ENCODE measurements around the gene WDR44. TPM values are rescaled to one million over a fixed set of nuclear protein-coding genes. Genes with fewer than 3 reads are reported as not detected.
A peak's percentile ranks its signal among the peaks of the same experiment; 100 is the strongest.

WDR44 gene
- total and polyA plus RNA-seq, 4 donors: 8.4 to 21.2 (median 14.1) TPM

- WGBS, 2 donors: 3 to 21% methylated on average over 7 of the region's 7 CpGs
- Histone ChIP-seq H3K4me1 (ENCODE audit: control insufficient read depth in 1 of 2, insufficient read depth in 2 of 2, low read length in 2 of 2) (no peaks in the 10 kb centered on the region), H3K36me3 (ENCODE audit: control insufficient read depth in 1 of 2, insufficient read depth in 2 of 2, low read length in 1 of 2) (no peaks in the 10 kb centered on the region), H3K27me3 (ENCODE audit: control insufficient read depth in 1 of 2, insufficient read depth in 2 of 2, low read length in 1 of 2) (no peaks in the 10 kb centered on the region), H3K4me3 (ENCODE audit: low read length in 2 of 2) (peak overlapping the region; percentile 29 to 70), H3K27ac (ENCODE audit: low read depth in 1 of 2, low read length in 2 of 2) (no peak overlapping the region), H3K9me3 (ENCODE audit: control insufficient read depth, low read length) (no peaks in the 10 kb centered on the region)
- ATAC-seq (ENCODE audit: low FRiP score) (no peak), DNase-seq (no peak)
- intact Hi-C loops (cut with DNase I): loop anchor here in 1 of 2 donors (5.0 to 10.0 kb wide), 2 partner anchors 45 to 108 kb away; no protein-coding TSS in a partner anchor
Measured at GRCh38 chrX:118497180-118497818, 151.4 kb downstream of the WDR44 start.

GRCh38 chrX:118498351-118498750 is 152.4 kb downstream of the WDR44 start:
- H3K4me3 ChIP-seq (ENCODE audit: low read length in 2 of 2): no peak overlapping the region
- no peak for ATAC-seq (ENCODE audit: low FRiP score)
- no peak for DNase-seq
- H3K4me1 ChIP-seq (ENCODE audit: control insufficient read depth in 1 of 2, insufficient read depth in 2 of 2, low read length in 2 of 2): no peaks in the 10 kb centered on the region
- no peaks in the 10 kb centered on the region for H3K9me3 ChIP-seq (ENCODE audit: control insufficient read depth, low read length)
- no peaks in the 10 kb centered on the region for H3K36me3 ChIP-seq (ENCODE audit: control insufficient read depth in 1 of 2, insufficient read depth in 2 of 2, low read length in 1 of 2)
- intact Hi-C loops (cut with DNase I): loop anchor here in 1 of 2 donors (5.0 to 10.0 kb wide), 2 partner anchors 44 to 106 kb away; no protein-coding TSS in a partner anchor
- H3K27me3 ChIP-seq (ENCODE audit: control insufficient read depth in 1 of 2, insufficient read depth in 2 of 2, low read length in 1 of 2): no peaks in the 10 kb centered on the region
- 25 to 31% methylated on average over 3 of the region's 3 CpGs for WGBS, 2 donors
- H3K27ac ChIP-seq (ENCODE audit: low read depth in 1 of 2, low read length in 2 of 2): no peak overlapping the region

DNA sequence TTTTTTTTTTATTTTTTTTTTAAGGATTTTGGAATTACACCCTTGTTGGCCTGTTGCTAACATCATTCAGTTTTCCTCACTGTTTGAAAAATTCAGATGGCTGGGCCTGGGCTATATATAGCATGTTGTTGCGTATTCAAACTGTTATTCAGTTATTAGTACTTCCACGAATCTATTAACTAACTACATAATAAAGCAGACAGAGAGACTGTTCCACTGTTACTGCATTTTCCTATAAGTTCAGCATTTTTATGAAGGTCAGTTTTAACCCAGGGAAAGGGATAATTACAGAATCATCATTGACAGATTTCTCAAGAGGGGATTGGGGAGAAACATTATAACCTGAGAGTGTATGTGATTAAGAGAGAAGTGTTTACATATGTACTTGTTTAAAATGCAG is 152.8 kb downstream of the WDR44 start:
- H3K36me3 ChIP-seq (ENCODE audit: control insufficient read depth in 1 of 2, insufficient read depth in 2 of 2, low read length in 1 of 2): no peaks in the 10 kb centered on the region
- no peak overlapping the region for H3K27ac ChIP-seq (ENCODE audit: low read depth in 1 of 2, low read length in 2 of 2)
- ATAC-seq (ENCODE audit: low FRiP score): no peak
- peaks cover 0 to 2% of the 10 kb centered on the region in 2 donors for H3K4me1 ChIP-seq (ENCODE audit: control insufficient read depth in 1 of 2, insufficient read depth in 2 of 2, low read length in 2 of 2)
- no peaks in the 10 kb centered on the region for H3K9me3 ChIP-seq (ENCODE audit: control insufficient read depth, low read length)
- DNase-seq: no peak
- no peak overlapping the region for H3K4me3 ChIP-seq (ENCODE audit: low read length in 2 of 2)
- WGBS, 2 donors: 12 to 37% methylated on average over 2 of the region's 2 CpGs
- H3K27me3 ChIP-seq (ENCODE audit: control insufficient read depth in 1 of 2, insufficient read depth in 2 of 2, low read length in 1 of 2): no peaks in the 10 kb centered on the region
- intact Hi-C loops (cut with DNase I): loop anchor here in 1 of 2 donors (5.0 to 10.0 kb wide), 2 partner anchors 44 to 106 kb away; no protein-coding TSS in a partner anchor

GRCh38 chrX:118499295-118499694 is 153.4 kb downstream of the WDR44 start:
- no peaks in the 10 kb centered on the region for H3K27me3 ChIP-seq (ENCODE audit: control insufficient read depth in 1 of 2, insufficient read depth in 2 of 2, low read length in 1 of 2)
- intact Hi-C loops (cut with DNase I): loop anchor here in 1 of 2 donors (5.0 to 10.0 kb wide), 2 partner anchors 43 to 106 kb away; no protein-coding TSS in a partner anchor
- ATAC-seq (ENCODE audit: low FRiP score) (no peak), DNase-seq (no peak)
- H3K27ac ChIP-seq (ENCODE audit: low read depth in 1 of 2, low read length in 2 of 2): no peak overlapping the region
- WGBS, 2 donors: 35 to 41% methylated on average over 15 of the region's 15 CpGs
- no peaks in the 10 kb centered on the region for H3K9me3 ChIP-seq (ENCODE audit: control insufficient read depth, low read length)
- no peaks in the 10 kb centered on the region for H3K36me3 ChIP-seq (ENCODE audit: control insufficient read depth in 1 of 2, insufficient read depth in 2 of 2, low read length in 1 of 2)
- peaks cover 0 to 7% of the 10 kb centered on the region in 2 donors for H3K4me1 ChIP-seq (ENCODE audit: control insufficient read depth in 1 of 2, insufficient read depth in 2 of 2, low read length in 2 of 2)
- H3K4me3 ChIP-seq (ENCODE audit: low read length in 2 of 2): no peak overlapping the region

Small RNA genes within 50 kb of the gene (microRNA-seq; reads per million reads assigned to microRNA genes)
- gene MIR1277: 0 to 4.0 reads per million in 2 donors

Other genes starting within 250 kb of the WDR44 start
- 1 to 10 TPM; 4.6 to 6.8 TPM for gene KLHL13, start 229.3 kb upstream of the WDR44 start, total RNA-seq
- gene KLHL13, start 229.3 kb upstream of the WDR44 start, polyA plus RNA-seq: 1 to 10 TPM; 2.3 to 3.2 TPM
- 10 to 100 TPM; 44.6 to 59.8 TPM for gene DOCK11, start 149.7 kb downstream of the WDR44 start, total RNA-seq
- 10 to 100 TPM; 15.7 to 34.0 TPM for gene DOCK11, start 149.7 kb downstream of the WDR44 start, polyA plus RNA-seq

Measured in aorta (tissue), 5 donors.